Activated B cell treated with CpG ODN at 0.5 μM for 24 hours (primary cell): ENCODE measurements around the gene THAP10. TPM values are rescaled to one million over a fixed set of nuclear protein-coding genes. Genes with fewer than 3 reads are reported as not detected.

ENCODE experiments used
- ATAC-seq: fragments of 200-7000 bp; cut with Tn5 transposase; one replicate; pipeline ENCODE4 v1.10.0; 2021; ENCODE audit warnings: low read depth, mild to moderate bottlenecking, moderate library complexity
- CTCF ChIA-PET: fragments of 350-600 bp; sonication (Branson Sonifier 250); formaldehyde crosslinking; loops from one replicate; lab custom pipeline; 2021; ENCODE audit warnings: antibody characterized with exemption; lab: Charles Lee
- POLR2A ChIA-PET: fragments of 350-600 bp; sonication (Branson Sonifier 250); formaldehyde crosslinking; loops from one replicate; lab custom pipeline; 2021; ENCODE audit warnings: antibody characterized with exemption; lab: Charles Lee
- DNase-seq: peaks from one replicate; pipeline ENCODE4 v3.0.0; 2022
- H3K27ac Mint-ChIP-seq: one replicate; pipeline ENCODE4 v1.8.0; 2020; ENCODE audit warnings: mixed read lengths
- H3K27me3 Mint-ChIP-seq: one replicate; pipeline ENCODE4 v1.8.0; 2021; ENCODE audit warnings: mixed read lengths
- H3K36me3 Mint-ChIP-seq: one replicate; pipeline ENCODE4 v1.8.0; 2021; ENCODE audit warnings: low read depth, mixed read lengths
- H3K4me1 Mint-ChIP-seq: one replicate; pipeline ENCODE4 v1.8.0; 2021; ENCODE audit warnings: mixed read lengths
- H3K4me3 Mint-ChIP-seq: one replicate; pipeline ENCODE4 v1.8.0; 2020; ENCODE audit warnings: mild to moderate bottlenecking, mixed read lengths
- H3K9me3 Mint-ChIP-seq: one replicate; pipeline ENCODE4 v1.8.0; 2020; ENCODE audit warnings: mixed read lengths
- CTCF ChIP-seq: fragments of 200-600 bp; IDR thresholded peaks from one replicate; pipeline ENCODE4 v1.8.0; 2022; ENCODE audit warnings: antibody characterized with exemption, mild to moderate bottlenecking
- intact Hi-C: fragments of 100-400 bp; cut with micrococcal nuclease; formaldehyde crosslinking; loops from one replicate; pipeline ENCODE4 v1.15.1; 2024
- total RNA-seq: library from RNA; stranded (reverse); gene quantifications from 2 replicates; pipeline ENCODE4 v1.2.3, GENCODE V29; 2022

Gene THAP10
- 0.27 and 0.34 TPM in 2 replicates for total RNA-seq

GRCh38 chr15:70892002-70892911 lies at the start of gene THAP10, which contains the start of gene LRRC49:
Gene THAP10, minus strand, starts transcription at chr15:70892433. Its CDS starts 161 bp downstream, at chr15:70892272.
Gene LRRC49, plus strand, starts transcription at chr15:70892826. Its CDS starts 69 bp downstream, at chr15:70892895.
- TF ChIP-seq CTCF, result no peak
- Mint-ChIP-seq H3K4me3 (peak within 1 kb of the TSS; percentile 93), H3K4me1 (peaks cover 21% of the 10 kb centered on the region), H3K27me3 (peaks cover 11% of the 10 kb centered on the region), H3K27ac (peak within 1 kb of the TSS; percentile 77), H3K36me3 (peaks cover 5% of the 10 kb centered on the region), H3K9me3 (no peaks in the 10 kb centered on the region)
- peak; percentile 26 for DNase-seq
- ChIA-PET CTCF (no interaction called here), POLR2A (no interaction called here)
- peak; percentile 73 for ATAC-seq
- intact Hi-C loops, result loop anchor here (2.0 kb wide), 1 partner anchor 1731 kb away; the partner anchor contains the start of gene GLCE

- no peak for ATAC-seq
- no peak for TF ChIP-seq CTCF
- intact Hi-C loops, result no loop called here
- H3K4me1 Mint-ChIP-seq, result peaks cover 2% of the 10 kb centered on the region
- H3K4me3 Mint-ChIP-seq, result no peak overlapping the region
- H3K27me3 Mint-ChIP-seq, result peaks cover 5% of the 10 kb centered on the region
- ChIA-PET CTCF (no interaction called here), POLR2A (no interaction called here)
- no peak overlapping the region for H3K27ac Mint-ChIP-seq
- H3K9me3 Mint-ChIP-seq, result no peaks in the 10 kb centered on the region
- no peaks in the 10 kb centered on the region for H3K36me3 Mint-ChIP-seq
- no peak for DNase-seq
These were observed 44.1 kb upstream of the THAP10 start for GRCh38 chr15:70936326-70936725.

- H3K4me1 Mint-ChIP-seq, result peaks cover 2% of the 10 kb centered on the region
- no peak overlapping the region for H3K4me3 Mint-ChIP-seq
- H3K27me3 Mint-ChIP-seq, result peaks cover 5% of the 10 kb centered on the region
- ATAC-seq (no peak), DNase-seq (no peak)
- POLR2A ChIA-PET, result no interaction called here
- no peak overlapping the region for H3K27ac Mint-ChIP-seq
- H3K9me3 Mint-ChIP-seq, result no peaks in the 10 kb centered on the region
- CTCF ChIA-PET, result no interaction called here
- H3K36me3 Mint-ChIP-seq, result no peaks in the 10 kb centered on the region
- TF ChIP-seq CTCF, result no peak
- intact Hi-C loops, result no loop called here
These were observed 43.4 kb upstream of the THAP10 start for GRCh38 chr15:70935631-70936030.

GRCh38 chr15:70933411-70933810 lies 41.2 kb upstream of the THAP10 start:
- CTCF ChIA-PET, result no interaction called here
- Mint-ChIP-seq H3K27ac (no peak overlapping the region), H3K36me3 (no peaks in the 10 kb centered on the region), H3K27me3 (peaks cover 18% of the 10 kb centered on the region), H3K9me3 (no peaks in the 10 kb centered on the region), H3K4me1 (peaks cover 2% of the 10 kb centered on the region), H3K4me3 (no peak overlapping the region)
- DNase-seq, result no peak
- intact Hi-C loops, result no loop called here
- no peak for ATAC-seq
- no peak for TF ChIP-seq CTCF
- POLR2A ChIA-PET, result no interaction called here

- Mint-ChIP-seq H3K36me3 (no peaks in the 10 kb centered on the region), H3K9me3 (no peaks in the 10 kb centered on the region), H3K27me3 (peaks cover 17% of the 10 kb centered on the region), H3K4me1 (peaks cover 2% of the 10 kb centered on the region), H3K27ac (no peak overlapping the region), H3K4me3 (no peak overlapping the region)
- no peak for TF ChIP-seq CTCF
- no peak for DNase-seq
- POLR2A ChIA-PET, result no interaction called here
- CTCF ChIA-PET, result interaction anchor here (0.6 kb wide), 1 partner anchor 25 kb away, joined by 3 read pairs; no protein-coding TSS in a partner anchor
- intact Hi-C loops, result no loop called here
- no peak for ATAC-seq
These were observed 40.2 kb upstream of the THAP10 start for GRCh38 chr15:70932397-70932796.
